HepG2 (cell line): ENCODE results near the gene ACP5. TPM values are rescaled to one million over a fixed set of nuclear protein-coding genes. Genes with fewer than 3 reads are reported as not detected.

Source experiments
- CENPT ChIP-seq: sonication (generic); formaldehyde crosslinking; IDR thresholded peaks from 2 replicates; pipeline ENCODE4 v1.8.0; 2022; ENCODE audit warnings: low read depth, mild to moderate bottlenecking, moderate library complexity, missing genetic modification reagents
- DNMT1 ChIP-seq: sonication (generic); formaldehyde crosslinking; IDR thresholded peaks from 2 replicates; pipeline ENCODE4 v1.5.1; 2020; ENCODE audit warnings: mild to moderate bottlenecking, missing genetic modification reagents
- ESRRA ChIP-seq: sonication (generic); formaldehyde crosslinking; IDR thresholded peaks from 2 replicates; pipeline ENCODE4 v1.5.1; 2020; ENCODE audit warnings: mild to moderate bottlenecking, low read depth, missing genetic modification reagents
- HNF4G ChIP-seq, 2 experiments: sonication (generic) in 1 of 2; formaldehyde crosslinking in 1 of 2; IDR thresholded peaks; 2 replicates each; pipeline versions ENCODE4 v1.4.0 to v1.6.1; 2011 to 2020; ENCODE audit warnings: borderline replicate concordance in 2 of 2, low read depth in 2 of 2, mild to moderate bottlenecking in 2 of 2, low read length in 1 of 2, missing genetic modification reagents in 1 of 2, moderate library complexity in 1 of 2
- KLF6 ChIP-seq: IDR thresholded peaks from 2 replicates; pipeline ENCODE4 v1.8.0; 2016; ENCODE audit warnings: missing biosample characterization, missing genetic modification reagents
- NKX3-1 ChIP-seq: sonication (generic); formaldehyde crosslinking; IDR thresholded peaks from 2 replicates; pipeline ENCODE4 v1.5.0; 2020; ENCODE audit warnings: missing genetic modification reagents
- NR3C1 ChIP-seq: sonication (generic); formaldehyde crosslinking; IDR thresholded peaks from 2 replicates; pipeline ENCODE4 v1.4.0; 2020; ENCODE audit warnings: missing genetic modification reagents
- PITX1 ChIP-seq: sonication (generic); formaldehyde crosslinking; IDR thresholded peaks from 2 replicates; pipeline ENCODE4 v1.5.1; 2020; ENCODE audit warnings: mild to moderate bottlenecking, missing genetic modification reagents
- RFX3 ChIP-seq: IDR thresholded peaks from 2 replicates; pipeline ENCODE4 v1.6.1; 2016; ENCODE audit warnings: missing biosample characterization, missing genetic modification reagents
- RORA ChIP-seq: sonication (generic); formaldehyde crosslinking; IDR thresholded peaks from 2 replicates; pipeline ENCODE4 v1.5.0; 2020; ENCODE audit warnings: mild to moderate bottlenecking, missing genetic modification reagents, moderate library complexity
- SALL2 ChIP-seq: sonication (generic); formaldehyde crosslinking; IDR thresholded peaks from 2 replicates; pipeline ENCODE4 v1.8.1; 2023; ENCODE audit warnings: mild to moderate bottlenecking, missing genetic modification reagents, inconsistent platforms
- SRF ChIP-seq: IDR thresholded peaks from 2 replicates; pipeline ENCODE4 v1.6.1; 2011; ENCODE audit warnings: mild to moderate bottlenecking, low read depth, low read length, moderate library complexity
- ZNF569 ChIP-seq: sonication (generic); formaldehyde crosslinking; IDR thresholded peaks from 2 replicates; pipeline ENCODE4 v1.5.0; 2020; ENCODE audit warnings: mild to moderate bottlenecking, missing genetic modification reagents, moderate library complexity, borderline replicate concordance
- ZNF746 ChIP-seq: sonication (generic); formaldehyde crosslinking; IDR thresholded peaks from 2 replicates; pipeline ENCODE4 v1.8.0; 2022; ENCODE audit warnings: mild to moderate bottlenecking, missing genetic modification reagents
- polyA plus RNA-seq, 8 experiments: library from polyadenylated mRNA; depleted of rRNA in 3 of 8; stranded (reverse) in 7 of 8; unstranded in 1 of 8; fragments of >200 nt; fragmentation: Illumina TruSeq in 4 of 8; extraction: Trizol in 4 of 8; gene quantifications; 2 replicates each; pipeline versions ENCODE4 v1.2.1 to v1.2.3, GENCODE V29; 2011 to 2016; ENCODE audit warnings: low read depth in 4 of 8, missing spikeins in 1 of 8, mixed read lengths in 1 of 8; ENCODE audit not compliant: insufficient read depth in 1 of 8
- total RNA-seq, 5 experiments: library from RNA; depleted of rRNA; stranded (reverse); fragments of >200 nt; fragmentation: Illumina TruSeq; extraction: Trizol; gene quantifications; 2 replicates each; pipeline ENCODE4 v1.2.3, GENCODE V29; 2016; ENCODE audit warnings: low read depth in 1 of 5
- TF ChIP-seq, protein P1 (sequence below): sonication (generic); formaldehyde crosslinking; IDR thresholded peaks from 2 replicates; pipeline ENCODE4 v1.5.0; 2020; ENCODE audit warnings: missing genetic modification reagents, mild to moderate bottlenecking, borderline replicate concordance
- TF ChIP-seq, protein P2 (sequence below): sonication (generic); formaldehyde crosslinking; IDR thresholded peaks from 2 replicates; pipeline ENCODE4 v1.4.0; 2020; ENCODE audit warnings: mild to moderate bottlenecking, low read depth, missing genetic modification reagents
- TF ChIP-seq, protein P3 (sequence below): sonication (generic); formaldehyde crosslinking; IDR thresholded peaks from 2 replicates; pipeline ENCODE4 v1.4.0; 2020; ENCODE audit warnings: missing genetic modification reagents, borderline replicate concordance
- TF ChIP-seq, protein P4 (sequence below): sonication (generic); formaldehyde crosslinking; IDR thresholded peaks from 2 replicates; pipeline ENCODE4 v1.5.0; 2020; ENCODE audit warnings: missing genetic modification reagents, mild to moderate bottlenecking, borderline replicate concordance
- TF ChIP-seq, protein P5 (sequence below): sonication (generic); formaldehyde crosslinking; IDR thresholded peaks from 2 replicates; pipeline ENCODE4 v1.4.0; 2020; ENCODE audit warnings: missing genetic modification reagents

ACP5 gene
- total and polyA plus RNA-seq, 2 of the 13 experiments (the other 11 are each of a cell fraction or from before 2014, with no cell fraction given) = 1.3 to 6.7 TPM

DNA sequence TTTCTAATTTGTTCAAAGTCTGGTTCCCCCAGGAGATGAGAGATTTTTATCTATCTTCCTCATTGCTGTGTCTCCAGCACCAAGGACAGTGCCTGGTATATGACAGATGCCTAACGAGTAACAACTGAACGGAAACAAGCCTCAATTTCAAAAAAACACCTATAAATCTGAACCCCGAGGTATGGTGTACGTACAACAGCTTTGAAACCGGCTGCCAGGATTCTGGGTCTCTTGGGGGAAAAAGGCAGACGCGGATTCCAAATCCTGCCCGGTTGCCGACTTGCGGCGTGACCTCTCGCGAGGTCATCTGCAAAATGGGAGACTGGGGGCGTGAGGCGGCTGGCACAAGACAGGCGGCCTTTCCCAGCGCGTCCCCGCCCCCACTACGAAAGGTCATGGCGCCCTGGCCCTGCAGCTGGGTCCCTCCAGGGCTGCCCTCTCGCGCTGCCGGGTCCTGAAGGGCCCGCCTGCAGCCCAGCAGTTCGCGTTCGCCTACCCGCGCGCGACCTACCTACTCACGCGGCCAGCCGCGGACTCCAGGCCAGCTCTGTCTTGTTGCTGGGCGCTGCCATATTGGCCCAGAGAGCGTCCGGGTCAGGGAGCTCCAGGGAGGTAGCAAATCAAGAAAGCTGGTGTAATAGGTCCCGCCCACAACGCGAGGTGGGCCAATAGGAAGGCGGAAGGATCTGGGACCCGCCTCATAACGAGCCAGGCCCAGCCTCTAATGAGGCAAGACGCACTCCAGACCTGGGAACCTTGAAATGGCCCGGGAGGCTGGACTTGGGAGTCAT is 48.7 kb downstream of the ACP5 start, which contains the start of gene ECSIT (continued):
- TF ChIP-seq, protein P1, sequence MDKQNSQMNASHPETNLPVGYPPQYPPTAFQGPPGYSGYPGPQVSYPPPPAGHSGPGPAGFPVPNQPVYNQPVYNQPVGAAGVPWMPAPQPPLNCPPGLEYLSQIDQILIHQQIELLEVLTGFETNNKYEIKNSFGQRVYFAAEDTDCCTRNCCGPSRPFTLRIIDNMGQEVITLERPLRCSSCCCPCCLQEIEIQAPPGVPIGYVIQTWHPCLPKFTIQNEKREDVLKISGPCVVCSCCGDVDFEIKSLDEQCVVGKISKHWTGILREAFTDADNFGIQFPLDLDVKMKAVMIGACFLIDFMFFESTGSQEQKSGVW (CRISPR knock-in tag) = no peak
- TF ChIP-seq, protein P2, sequence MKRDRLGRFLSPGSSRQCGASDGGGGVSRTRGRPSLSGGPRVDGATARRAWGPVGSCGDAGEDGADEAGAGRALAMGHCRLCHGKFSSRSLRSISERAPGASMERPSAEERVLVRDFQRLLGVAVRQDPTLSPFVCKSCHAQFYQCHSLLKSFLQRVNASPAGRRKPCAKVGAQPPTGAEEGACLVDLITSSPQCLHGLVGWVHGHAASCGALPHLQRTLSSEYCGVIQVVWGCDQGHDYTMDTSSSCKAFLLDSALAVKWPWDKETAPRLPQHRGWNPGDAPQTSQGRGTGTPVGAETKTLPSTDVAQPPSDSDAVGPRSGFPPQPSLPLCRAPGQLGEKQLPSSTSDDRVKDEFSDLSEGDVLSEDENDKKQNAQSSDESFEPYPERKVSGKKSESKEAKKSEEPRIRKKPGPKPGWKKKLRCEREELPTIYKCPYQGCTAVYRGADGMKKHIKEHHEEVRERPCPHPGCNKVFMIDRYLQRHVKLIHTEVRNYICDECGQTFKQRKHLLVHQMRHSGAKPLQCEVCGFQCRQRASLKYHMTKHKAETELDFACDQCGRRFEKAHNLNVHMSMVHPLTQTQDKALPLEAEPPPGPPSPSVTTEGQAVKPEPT (CRISPR knock-in tag) = 0 out of 2 replicates have a peak, but pooled peaks have one; percentile 76
- TF ChIP-seq, protein P3, sequence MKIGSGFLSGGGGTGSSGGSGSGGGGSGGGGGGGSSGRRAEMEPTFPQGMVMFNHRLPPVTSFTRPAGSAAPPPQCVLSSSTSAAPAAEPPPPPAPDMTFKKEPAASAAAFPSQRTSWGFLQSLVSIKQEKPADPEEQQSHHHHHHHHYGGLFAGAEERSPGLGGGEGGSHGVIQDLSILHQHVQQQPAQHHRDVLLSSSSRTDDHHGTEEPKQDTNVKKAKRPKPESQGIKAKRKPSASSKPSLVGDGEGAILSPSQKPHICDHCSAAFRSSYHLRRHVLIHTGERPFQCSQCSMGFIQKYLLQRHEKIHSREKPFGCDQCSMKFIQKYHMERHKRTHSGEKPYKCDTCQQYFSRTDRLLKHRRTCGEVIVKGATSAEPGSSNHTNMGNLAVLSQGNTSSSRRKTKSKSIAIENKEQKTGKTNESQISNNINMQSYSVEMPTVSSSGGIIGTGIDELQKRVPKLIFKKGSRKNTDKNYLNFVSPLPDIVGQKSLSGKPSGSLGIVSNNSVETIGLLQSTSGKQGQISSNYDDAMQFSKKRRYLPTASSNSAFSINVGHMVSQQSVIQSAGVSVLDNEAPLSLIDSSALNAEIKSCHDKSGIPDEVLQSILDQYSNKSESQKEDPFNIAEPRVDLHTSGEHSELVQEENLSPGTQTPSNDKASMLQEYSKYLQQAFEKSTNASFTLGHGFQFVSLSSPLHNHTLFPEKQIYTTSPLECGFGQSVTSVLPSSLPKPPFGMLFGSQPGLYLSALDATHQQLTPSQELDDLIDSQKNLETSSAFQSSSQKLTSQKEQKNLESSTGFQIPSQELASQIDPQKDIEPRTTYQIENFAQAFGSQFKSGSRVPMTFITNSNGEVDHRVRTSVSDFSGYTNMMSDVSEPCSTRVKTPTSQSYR (CRISPR knock-in tag) = peak; percentile 70
- no peak for TF ChIP-seq RFX3 (CRISPR knock-in tag)
- TF ChIP-seq HNF4G (IDR thresholded peaks at IDR 0.05; ENCODE audit: borderline replicate concordance, low read depth, low read length) = no peak
- no peak for TF ChIP-seq HNF4G (CRISPR knock-in tag; IDR thresholded peaks at IDR 0.05; ENCODE audit: borderline replicate concordance, low read depth)
- TF ChIP-seq, protein P4, sequence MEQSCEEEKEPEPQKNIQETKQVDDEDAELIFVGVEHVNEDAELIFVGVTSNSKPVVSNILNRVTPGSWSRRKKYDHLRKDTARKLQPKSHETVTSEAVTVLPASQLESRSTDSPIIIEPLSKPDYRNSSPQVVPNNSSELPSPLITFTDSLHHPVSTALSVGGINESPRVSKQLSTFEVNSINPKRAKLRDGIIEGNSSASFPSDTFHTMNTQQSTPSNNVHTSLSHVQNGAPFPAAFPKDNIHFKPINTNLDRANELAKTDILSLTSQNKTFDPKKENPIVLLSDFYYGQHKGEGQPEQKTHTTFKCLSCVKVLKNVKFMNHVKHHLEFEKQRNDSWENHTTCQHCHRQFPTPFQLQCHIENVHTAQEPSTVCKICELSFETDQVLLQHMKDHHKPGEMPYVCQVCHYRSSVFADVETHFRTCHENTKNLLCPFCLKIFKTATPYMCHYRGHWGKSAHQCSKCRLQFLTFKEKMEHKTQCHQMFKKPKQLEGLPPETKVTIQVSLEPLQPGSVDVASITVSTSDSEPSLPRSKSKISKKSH = peak; percentile 93
- TF ChIP-seq CENPT (CRISPR knock-in tag) = no peak
- no peak for TF ChIP-seq SRF
- TF ChIP-seq ZNF569 (CRISPR knock-in tag) = 0 out of 2 replicates have a peak, but pooled peaks have one; percentile 47
- TF ChIP-seq DNMT1 (CRISPR knock-in tag) = no peak
- TF ChIP-seq KLF6 (CRISPR knock-in tag) = 0 out of 2 replicates have a peak, but pooled peaks have one; percentile 27
- TF ChIP-seq ESRRA = peak; percentile 88; the same call in 1 of the 2 replicates
- peak; percentile 53; the same call in 1 of the 2 replicates for TF ChIP-seq PITX1 (CRISPR knock-in tag)
- TF ChIP-seq NR3C1 (CRISPR knock-in tag) = no peak
- TF ChIP-seq ZNF746 (CRISPR knock-in tag) = no peak
- TF ChIP-seq, protein P5, sequence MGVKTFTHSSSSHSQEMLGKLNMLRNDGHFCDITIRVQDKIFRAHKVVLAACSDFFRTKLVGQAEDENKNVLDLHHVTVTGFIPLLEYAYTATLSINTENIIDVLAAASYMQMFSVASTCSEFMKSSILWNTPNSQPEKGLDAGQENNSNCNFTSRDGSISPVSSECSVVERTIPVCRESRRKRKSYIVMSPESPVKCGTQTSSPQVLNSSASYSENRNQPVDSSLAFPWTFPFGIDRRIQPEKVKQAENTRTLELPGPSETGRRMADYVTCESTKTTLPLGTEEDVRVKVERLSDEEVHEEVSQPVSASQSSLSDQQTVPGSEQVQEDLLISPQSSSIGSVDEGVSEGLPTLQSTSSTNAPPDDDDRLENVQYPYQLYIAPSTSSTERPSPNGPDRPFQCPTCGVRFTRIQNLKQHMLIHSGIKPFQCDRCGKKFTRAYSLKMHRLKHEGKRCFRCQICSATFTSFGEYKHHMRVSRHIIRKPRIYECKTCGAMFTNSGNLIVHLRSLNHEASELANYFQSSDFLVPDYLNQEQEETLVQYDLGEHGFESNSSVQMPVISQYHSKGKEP (CRISPR knock-in tag) = peak; percentile 41; the same call in 1 of the 2 replicates
- peak; percentile 80; the same call in 1 of the 2 replicates for TF ChIP-seq SALL2 (CRISPR knock-in tag)
- no peak; the same call in 1 of the 2 replicates for TF ChIP-seq NKX3-1 (CRISPR knock-in tag)
- 0 out of 2 replicates have a peak, but pooled peaks have one; percentile 76 for TF ChIP-seq RORA (CRISPR knock-in tag)
